SHP77 treated with DMSO at 0.1 percent for 48 hours (cell line): ENCODE measurements around the gene PER3.

Source experiments
- DNase-seq: peaks from one replicate; lab custom pipeline; 2025; lab: John Stamatoyannopoulos, UW

Gene PER3

GRCh38 chr1:7783826-7784491 lies at the start of gene PER3:
PER3 (plus strand) TSS chr1:7784291; CDS start chr1:7784878, 587 bp downstream.
- DNase-seq: peak; percentile 76

DNA sequence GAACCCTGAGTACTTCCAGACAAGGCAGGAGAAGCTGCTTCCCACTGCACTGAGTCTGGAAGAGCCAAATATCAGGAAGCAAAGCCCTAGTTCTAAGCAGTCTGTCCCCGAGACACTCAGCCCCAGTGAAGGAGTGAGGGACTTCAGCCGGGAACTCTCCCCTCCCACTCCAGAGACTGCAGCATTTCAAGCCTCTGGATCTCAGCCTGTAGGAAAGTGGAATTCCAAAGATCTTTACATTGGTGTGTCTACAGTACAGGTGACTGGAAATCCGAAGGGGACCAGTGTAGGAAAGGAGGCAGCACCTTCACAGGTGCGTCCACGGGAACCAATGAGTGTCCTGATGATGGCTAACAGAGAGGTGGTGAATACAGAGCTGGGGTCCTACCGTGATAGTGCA lies 46.0 kb upstream of the PER3 start:
- DNase-seq: no peak

GRCh38 chr1:7743346-7743745 lies 40.7 kb upstream of the PER3 start:
- DNase-seq: no peak

GRCh38 chr1:7744882-7745281 lies 39.2 kb upstream of the PER3 start:
- DNase-seq: no peak

DNA sequence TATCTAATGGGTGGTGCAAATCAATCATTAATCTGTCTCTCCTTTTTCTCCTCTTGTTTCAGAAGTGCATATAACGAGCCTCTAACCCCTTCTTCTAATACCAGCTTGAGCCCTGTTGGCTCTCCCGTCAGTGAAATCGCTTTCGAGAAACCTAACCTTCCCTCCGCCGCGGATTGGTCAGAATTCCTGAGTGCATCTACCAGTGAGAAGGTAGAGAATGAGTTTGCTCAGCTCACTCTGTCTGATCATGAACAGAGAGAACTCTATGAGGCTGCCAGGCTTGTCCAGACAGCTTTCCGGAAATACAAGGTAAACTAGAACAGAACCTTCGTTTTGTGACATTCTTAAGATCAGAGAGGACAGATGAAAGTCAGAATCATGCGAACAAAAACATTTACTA lies 38.3 kb upstream of the PER3 start:
- DNase-seq: no peak

GRCh38 chr1:7747605-7748004 lies 36.5 kb upstream of the PER3 start:
- DNase-seq: no peak

DNA sequence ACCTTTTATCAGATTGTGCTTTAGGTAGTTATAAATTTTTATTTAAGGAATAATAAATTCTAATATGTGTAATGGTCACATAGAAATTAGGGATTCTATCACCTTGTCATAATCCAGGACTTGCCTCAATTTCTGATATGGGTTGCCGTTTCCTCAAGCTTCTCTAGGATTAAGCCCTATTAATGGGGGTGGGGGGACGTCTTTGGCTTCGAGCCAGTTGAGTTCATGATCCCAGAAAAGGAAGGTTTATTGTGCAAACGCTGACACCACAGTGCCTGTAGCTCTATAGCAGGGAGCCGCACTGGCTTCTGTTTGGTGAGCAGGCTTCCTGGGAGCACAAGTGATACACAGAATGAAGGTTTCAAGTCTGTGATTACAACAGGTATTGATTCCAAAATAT lies 35.0 kb upstream of the PER3 start:
- no peak for DNase-seq

- no peak for DNase-seq
Observed at GRCh38 chr1:7751174-7751573, 32.9 kb upstream of the PER3 start.

GRCh38 chr1:7752512-7753417 lies 31.3 kb upstream of the PER3 start:
- peak; percentile 62 for DNase-seq

DNA sequence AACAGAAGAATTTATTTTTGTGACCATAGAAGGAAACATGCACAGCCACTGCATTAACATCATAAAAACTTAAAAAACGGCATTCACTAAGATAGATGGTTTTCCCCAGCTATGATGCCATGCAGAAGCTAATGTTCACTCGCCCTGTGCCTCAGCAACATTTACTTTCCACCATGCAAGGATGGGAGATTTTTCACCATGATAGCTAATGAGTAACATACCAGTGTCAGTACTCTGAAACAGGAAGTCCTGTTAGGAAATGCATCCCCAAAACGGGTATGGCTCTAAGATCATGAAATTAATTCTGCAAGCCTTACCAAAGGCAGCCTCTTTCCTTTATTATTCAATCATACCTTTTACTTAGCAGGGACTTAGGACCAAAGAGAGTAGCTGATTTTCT lies 30.4 kb upstream of the PER3 start:
- no peak for DNase-seq

GRCh38 chr1:7754234-7754633 lies 29.9 kb upstream of the PER3 start:
- DNase-seq: no peak

GRCh38 chr1:7755448-7755847 lies 28.6 kb upstream of the PER3 start:
- DNase-seq: no peak

GRCh38 chr1:7760245-7760644 lies 23.8 kb upstream of the PER3 start:
- DNase-seq: no peak

DNA sequence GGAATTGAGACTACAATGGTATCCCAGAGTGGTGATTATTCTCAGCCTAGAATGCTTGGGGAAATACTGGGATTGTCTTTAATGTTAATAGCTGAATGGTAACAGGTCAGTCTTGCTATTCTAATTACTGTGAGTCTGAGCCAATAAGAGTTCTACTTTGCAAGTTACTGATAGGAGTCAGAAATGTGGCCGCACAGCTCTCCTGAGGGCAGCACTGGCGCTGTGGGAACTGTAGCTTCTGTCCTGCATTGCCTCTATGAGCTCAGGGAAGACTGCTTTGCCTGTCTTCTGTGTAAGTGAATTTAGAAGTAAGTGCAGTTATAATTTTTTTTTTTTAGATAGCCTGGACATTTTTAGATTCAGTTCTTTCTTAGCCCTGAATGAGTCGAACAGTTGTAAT lies 23.0 kb upstream of the PER3 start:
- no peak for DNase-seq

GRCh38 chr1:7767176-7767575 lies 16.9 kb upstream of the PER3 start:
- DNase-seq: no peak

DNA sequence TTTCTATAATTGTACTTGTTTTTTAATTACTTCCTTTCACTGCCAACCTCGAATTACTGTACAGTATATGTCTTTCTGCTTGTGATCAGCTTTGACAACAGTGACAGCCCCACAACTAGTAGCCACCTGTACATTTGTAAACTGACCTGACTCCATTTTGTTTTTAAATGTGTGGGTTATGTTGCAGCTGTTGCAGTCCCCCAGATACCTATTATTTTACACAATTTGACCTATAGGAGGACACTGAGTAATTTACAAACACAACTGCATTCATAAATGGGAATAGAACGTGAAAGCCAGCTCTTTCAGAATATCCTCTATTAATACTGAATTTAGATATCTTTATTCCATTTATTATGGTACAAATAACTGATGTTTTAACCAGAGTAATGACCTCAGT lies 15.5 kb upstream of the PER3 start:
- DNase-seq: no peak

- DNase-seq: no peak
Observed at GRCh38 chr1:7769673-7770412, 14.2 kb upstream of the PER3 start.

DNA sequence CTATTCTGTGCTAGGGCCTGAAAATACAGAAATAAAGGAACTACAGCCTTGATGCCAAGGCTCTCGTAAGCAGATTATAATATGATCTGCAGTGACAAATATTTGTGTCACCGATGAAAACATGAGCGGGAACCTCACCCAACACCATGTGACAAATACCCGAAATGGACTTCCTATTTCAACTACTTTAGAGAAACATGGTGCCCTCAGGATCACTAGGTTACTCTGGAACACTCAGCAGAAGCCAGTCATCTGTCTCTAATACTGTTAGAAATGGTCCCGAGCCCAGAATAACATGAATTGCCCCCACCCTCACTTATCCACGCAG lies 13.5 kb upstream of the PER3 start:
- no peak for DNase-seq

DNA sequence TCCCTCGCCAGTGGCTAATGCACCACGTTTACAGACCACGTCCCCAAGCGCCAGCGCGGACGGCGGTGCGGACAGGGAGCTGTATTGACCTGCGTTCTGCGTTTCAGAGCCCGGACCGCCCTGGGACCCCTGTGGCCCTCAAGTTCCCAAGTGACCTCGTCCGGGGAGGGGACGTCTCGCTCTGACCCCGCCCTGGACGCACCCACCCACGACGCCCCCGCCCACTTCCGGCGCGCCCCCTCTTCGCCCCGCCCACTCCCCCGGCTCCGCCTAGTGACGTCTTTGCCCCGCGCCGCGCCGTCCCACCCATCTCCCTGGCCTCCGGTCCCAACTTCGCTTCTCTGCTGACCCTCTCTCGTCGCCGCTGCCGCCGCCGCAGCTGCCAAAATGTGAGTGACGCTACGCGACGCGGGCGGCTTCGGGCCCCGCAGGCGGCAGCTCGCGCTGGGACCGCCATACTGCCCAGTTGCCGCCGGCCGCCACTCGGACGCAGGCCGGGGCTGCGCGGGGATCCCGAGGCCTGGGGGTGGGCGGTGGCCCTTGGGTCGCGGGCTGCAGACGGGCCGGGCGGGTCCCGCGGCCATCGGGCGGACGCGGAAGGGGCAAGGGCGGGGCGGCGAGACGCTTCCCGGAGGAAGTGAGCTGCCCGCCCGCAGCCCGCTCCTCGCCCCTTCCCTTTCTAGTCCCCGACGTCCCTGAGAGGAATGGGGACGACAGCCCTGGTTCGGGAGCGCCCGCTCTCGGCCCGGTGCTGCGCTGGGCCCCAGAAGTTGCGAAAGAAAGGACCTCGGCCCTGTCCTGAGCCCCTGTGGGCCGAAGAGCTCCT lies 12.9 kb upstream of the PER3 start, which contains the start of gene VAMP3:
Gene VAMP3 (plus strand): TSS at position 300 of the 826 bp plus-strand sequence. CDS start 88 bp downstream, at position 388.
- peak; percentile 27 for DNase-seq

- DNase-seq: no peak
Observed at GRCh38 chr1:7771823-7772299, 12.2 kb upstream of the PER3 start.

GRCh38 chr1:7777591-7777990 lies 6.5 kb upstream of the PER3 start:
- no peak for DNase-seq

DNA sequence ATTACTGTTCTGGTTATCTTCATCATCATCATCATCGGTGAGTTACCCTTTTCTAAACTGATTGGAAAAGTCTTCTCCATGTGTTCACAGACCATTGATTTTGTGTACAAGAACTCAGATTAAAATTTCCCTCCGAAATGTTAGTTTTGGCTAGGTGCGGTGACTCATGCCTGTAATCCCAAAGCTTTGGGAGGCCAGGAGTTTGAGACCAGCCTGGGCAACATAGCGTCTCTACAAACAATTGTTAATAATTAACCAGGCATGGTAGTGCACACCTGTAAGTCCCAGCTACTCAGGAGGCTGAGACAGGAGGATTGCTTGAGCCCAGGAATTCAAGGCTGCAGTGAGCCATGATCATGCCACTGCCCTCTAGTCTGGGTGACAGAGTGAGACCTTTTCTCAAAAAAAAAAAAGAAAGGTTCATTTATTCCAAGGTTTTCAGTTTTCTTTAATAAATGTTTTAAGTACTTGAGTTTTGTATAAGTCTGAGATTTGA lies 5.9 kb upstream of the PER3 start:
- no peak for DNase-seq
